ENCODE results near the gene ENPP6.
A peak's percentile ranks its signal among the peaks of the same experiment; 100 is the strongest.

The ENPP6 gene

GRCh38 chr4:184103527-184104264, 114.0 kb downstream of the ENPP6 start:
- no peak for DNase-seq

- DNase-seq: no peak
Observed at GRCh38 chr4:184102927-184103326, 114.7 kb downstream of the ENPP6 start.

GRCh38 chr4:184102488-184102887, 115.2 kb downstream of the ENPP6 start:
- no peak for DNase-seq

- DNase-seq: no peak
Observed at GRCh38 chr4:184101711-184102110, 116.0 kb downstream of the ENPP6 start.

- DNase-seq: no peak
Observed at GRCh38 chr4:184100297-184100885, 117.3 kb downstream of the ENPP6 start.

GRCh38 chr4:184099535-184099966, 118.1 kb downstream of the ENPP6 start:
- DNase-seq: no peak

- DNase-seq: no peak
Observed at GRCh38 chr4:184099000-184099399, 118.7 kb downstream of the ENPP6 start.

GRCh38 chr4:184097815-184098214, 119.9 kb downstream of the ENPP6 start:
- no peak for DNase-seq

- peak; percentile 52 to 59 for DNase-seq
Observed at GRCh38 chr4:184097241-184097605, 120.5 kb downstream of the ENPP6 start.

GRCh38 chr4:184096561-184097240, 121.0 kb downstream of the ENPP6 start:
- no peak for DNase-seq

- no peak for DNase-seq
Observed at GRCh38 chr4:184094532-184095159, 123.0 kb downstream of the ENPP6 start.

GRCh38 chr4:184091986-184092385, 125.7 kb downstream of the ENPP6 start:
- DNase-seq: no peak

- no peak for DNase-seq
Observed at GRCh38 chr4:184090571-184090970, 127.1 kb downstream of the ENPP6 start.

- no peak for DNase-seq
Observed at GRCh38 chr4:184080674-184081073, 137.0 kb downstream of the ENPP6 start.

GRCh38 chr4:184074677-184075388, 142.8 kb downstream of the ENPP6 start:
- no peak for DNase-seq

- DNase-seq: no peak
Observed at GRCh38 chr4:184067931-184068554, 149.6 kb downstream of the ENPP6 start.

GRCh38 chr4:184066584-184067300, 150.9 kb downstream of the ENPP6 start:
- DNase-seq: peak; percentile 5 to 30

- DNase-seq: no peak
Observed at GRCh38 chr4:184064877-184065276, 152.8 kb downstream of the ENPP6 start.

- DNase-seq: no peak
Observed at GRCh38 chr4:184062769-184063168, 154.9 kb downstream of the ENPP6 start.

GRCh38 chr4:184061582-184061981, 156.1 kb downstream of the ENPP6 start:
- no peak for DNase-seq

- DNase-seq: no peak
Observed at GRCh38 chr4:184059099-184059498, 158.6 kb downstream of the ENPP6 start.

- DNase-seq: no peak
Observed at GRCh38 chr4:184058026-184058425, 159.6 kb downstream of the ENPP6 start.

Measured in inflammatory macrophage (primary cell).